GM23248 (cell line): ENCODE results near the gene GFOD1. TPM values are rescaled to one million over a fixed set of nuclear protein-coding genes. Genes with fewer than 3 reads are reported as not detected.
"Not testable (repeated sequence)": the region's sequence is repeated elsewhere in the genome, so short reads cannot be mapped to it uniquely, and the experiment has no call there.

Experiments
- DNase-seq: peaks from one replicate; pipeline ENCODE4 v3.0.0-alpha.2; 2015
- H2AFZ ChIP-seq: fragments of 200-600 bp; sonication (generic); 2 replicates; pipeline ENCODE4 v1.6.1; 2016; ENCODE audit warnings: antibody characterized with exemption
- H3F3A ChIP-seq: fragments of 200-600 bp; sonication (generic); 2 replicates; pipeline ENCODE4 v1.6.1; 2016; ENCODE audit warnings: mild to moderate bottlenecking, antibody characterized with exemption, mixed run types; ENCODE audit not compliant: insufficient read depth
- H3K27ac ChIP-seq: fragments of 200-600 bp; sonication (generic); 2 replicates; pipeline ENCODE4 v1.5.1; 2016; ENCODE audit warnings: mild to moderate bottlenecking
- H3K27me3 ChIP-seq: fragments of 200-600 bp; sonication (generic); replicated peaks from 2 replicates; pipeline ENCODE4 v1.6.1; 2016; ENCODE audit warnings: mild to moderate bottlenecking; ENCODE audit not compliant: insufficient read depth
- H3K36me3 ChIP-seq: fragments of 200-600 bp; sonication (generic); 2 replicates; pipeline ENCODE4 v1.6.1; 2016; ENCODE audit warnings: low read depth, mild to moderate bottlenecking
- H3K4me1 ChIP-seq: fragments of 200-600 bp; sonication (generic); 2 replicates; pipeline ENCODE4 v1.6.1; 2016; ENCODE audit warnings: mild to moderate bottlenecking; ENCODE audit not compliant: insufficient read depth
- H3K4me2 ChIP-seq: fragments of 200-600 bp; sonication (generic); one replicate; pipeline ENCODE4 v1.6.1; 2016; ENCODE audit warnings: mild to moderate bottlenecking; ENCODE audit not compliant: unreplicated experiment
- H3K4me3 ChIP-seq: fragments of 200-600 bp; sonication (generic); 2 replicates; pipeline ENCODE4 v1.5.1; 2016; ENCODE audit warnings: mild to moderate bottlenecking
- H3K79me2 ChIP-seq: fragments of 200-600 bp; sonication (generic); 2 replicates; pipeline ENCODE4 v1.6.1; 2016; ENCODE audit warnings: mild to moderate bottlenecking; ENCODE audit not compliant: insufficient read depth
- H3K9ac ChIP-seq: fragments of 200-600 bp; sonication (generic); 2 replicates; pipeline ENCODE4 v1.6.1; 2016; ENCODE audit warnings: mild to moderate bottlenecking
- H3K9me2 ChIP-seq: fragments of 200-600 bp; sonication (generic); 2 replicates; pipeline ENCODE4 v1.6.1; 2016; ENCODE audit warnings: mixed run types, mild to moderate bottlenecking, moderate library complexity; ENCODE audit not compliant: insufficient read depth
- H3K9me3 ChIP-seq: fragments of 200-600 bp; sonication (generic); one replicate; pipeline ENCODE4 v1.6.1; 2017; ENCODE audit warnings: low read depth
- H4K20me1 ChIP-seq: fragments of 200-600 bp; sonication (generic); 2 replicates; pipeline ENCODE4 v1.6.0; 2016; ENCODE audit not compliant: insufficient read depth
- EZH2 ChIP-seq: fragments of 200-600 bp; sonication (generic); IDR thresholded peaks from 2 replicates; pipeline ENCODE4 v1.6.1; 2018; ENCODE audit warnings: antibody characterized with exemption, mild to moderate bottlenecking; ENCODE audit not compliant: insufficient read depth, poor library complexity, severe bottlenecking
- EZH2phosphoT487 ChIP-seq: fragments of 200-600 bp; sonication (generic); IDR thresholded peaks from 2 replicates; pipeline ENCODE4 v1.6.1; 2018; ENCODE audit warnings: antibody characterized with exemption, moderate library complexity, mild to moderate bottlenecking, low read depth; ENCODE audit not compliant: insufficient read depth
- WGBS, 2 experiments: methylation state at CpG; one replicate each; pipeline ENCODE4 v1.1.6; 2015 to 2017; ENCODE audit warnings: low lambda C conversion rate in 2 of 2, low coverage in 1 of 2; ENCODE audit errors: missing lambda C conversion rate in 2 of 2; 5-methylcytosine and 5-hydroxymethylcytosine counted together
- in situ Hi-C: fragments of 300-500 bp; cut with MboI; formaldehyde crosslinking; loops from 2 replicates; pipeline ENCODE4 v1.15.0; 2020
- polyA plus RNA-seq: library from polyadenylated mRNA; unstranded; fragments of >200 nt; fragmentation: Nextera tagmentation; extraction: Ambion mirVana; gene quantifications from 2 replicates; pipeline ENCODE4 v1.2.1, GENCODE V29; 2016
- total RNA-seq: library from RNA; depleted of rRNA; stranded (reverse); fragments of >200 nt; shearing (Covaris generic); gene quantifications from 2 replicates; pipeline ENCODE4 v1.2.3, GENCODE V29; 2014

The GFOD1 gene
- total and polyA plus RNA-seq, 2 experiments from 2014 or later, result 0.84 to 0.97 TPM

GRCh38 chr6:13436399-13437217 lies 50.8 kb downstream of the GFOD1 start:
- H3K27me3 ChIP-seq, result no peaks in the 10 kb centered on the region
- H3K27ac ChIP-seq, result no peak overlapping the region
- no peaks in the 10 kb centered on the region for H3K9me2 ChIP-seq
- WGBS, 2 experiments, result 93 to 94% methylated on average over 7 of the region's 7 CpGs
- H3K9ac ChIP-seq, result no peak overlapping the region
- no peaks in the 10 kb centered on the region for H4K20me1 ChIP-seq
- H3K79me2 ChIP-seq, result no peaks in the 10 kb centered on the region
- in situ Hi-C loops, result no loop called here
- TF ChIP-seq EZH2 (no peak), EZH2phosphoT487 (no peak)
- DNase-seq, result no peak
- H3K9me3 ChIP-seq, result no peaks in the 10 kb centered on the region
- H3F3A ChIP-seq, result 0 out of 2 replicates have a peak, but pooled peaks cover 7% of the 10 kb centered on the region
- no peak overlapping the region for H2AFZ ChIP-seq
- no peak overlapping the region for H3K4me3 ChIP-seq
- H3K4me1 ChIP-seq, result peaks cover 6% of the 10 kb centered on the region; the same call in 1 of the 2 replicates
- H3K4me2 ChIP-seq, result no peak overlapping the region
- no peaks in the 10 kb centered on the region for H3K36me3 ChIP-seq

GRCh38 chr6:13435477-13436246 lies 51.7 kb downstream of the GFOD1 start:
- TF ChIP-seq EZH2, result no peak
- TF ChIP-seq EZH2phosphoT487, result no peak
- H3K79me2 ChIP-seq, result no peaks in the 10 kb centered on the region
- no peaks in the 10 kb centered on the region for H3K9me2 ChIP-seq
- in situ Hi-C loops, result no loop called here
- H3K27me3 ChIP-seq, result no peaks in the 10 kb centered on the region
- WGBS, 2 experiments, result 70 to 73% methylated on average over 4 of the region's 4 CpGs
- no peaks in the 10 kb centered on the region for H3K9me3 ChIP-seq
- no peak for DNase-seq
- H3K9ac ChIP-seq, result no peak overlapping the region
- no peaks in the 10 kb centered on the region for H4K20me1 ChIP-seq
- no peak overlapping the region for H3K27ac ChIP-seq
- H3F3A ChIP-seq, result 0 out of 2 replicates have a peak, but pooled peaks cover 4% of the 10 kb centered on the region
- H2AFZ ChIP-seq, result no peak overlapping the region
- no peak overlapping the region for H3K4me3 ChIP-seq
- H3K36me3 ChIP-seq, result no peaks in the 10 kb centered on the region
- no peak overlapping the region for H3K4me2 ChIP-seq
- H3K4me1 ChIP-seq, result peaks cover 4% of the 10 kb centered on the region; the same call in 1 of the 2 replicates

GRCh38 chr6:13434777-13435176 lies 52.6 kb downstream of the GFOD1 start:
- H3K4me3 ChIP-seq, result no peak overlapping the region
- no peaks in the 10 kb centered on the region for H3F3A ChIP-seq
- no peak for DNase-seq
- no peak overlapping the region for H3K4me2 ChIP-seq
- H3K9me2 ChIP-seq, result no peaks in the 10 kb centered on the region
- in situ Hi-C loops, result no loop called here
- H2AFZ ChIP-seq, result no peak overlapping the region
- no peak overlapping the region for H3K27ac ChIP-seq
- no peaks in the 10 kb centered on the region for H3K36me3 ChIP-seq
- TF ChIP-seq EZH2, result no peak
- TF ChIP-seq EZH2phosphoT487, result no peak
- H3K79me2 ChIP-seq, result no peaks in the 10 kb centered on the region
- H3K9me3 ChIP-seq, result no peaks in the 10 kb centered on the region
- 86 to 89% methylated on average over 6 of the region's 6 CpGs for WGBS, 2 experiments
- H4K20me1 ChIP-seq, result no peaks in the 10 kb centered on the region
- no peaks in the 10 kb centered on the region for H3K27me3 ChIP-seq
- H3K9ac ChIP-seq, result no peak overlapping the region
- H3K4me1 ChIP-seq, result no peaks in the 10 kb centered on the region

- H2AFZ ChIP-seq, H3K4me3 ChIP-seq, H3F3A ChIP-seq, H4K20me1 ChIP-seq, H3K27ac ChIP-seq, in situ Hi-C loops, H3K9me3 ChIP-seq, H3K9me2 ChIP-seq, H3K27me3 ChIP-seq, DNase-seq, H3K36me3 ChIP-seq, H3K4me2 ChIP-seq, H3K9ac ChIP-seq, H3K79me2 ChIP-seq, H3K4me1 ChIP-seq: not testable (repeated sequence)
Observed at GRCh38 chr6:13434135-13434775, 53.1 kb downstream of the GFOD1 start.
